ENCODE measurements around the gene GAS7. TPM values are rescaled to one million over a fixed set of nuclear protein-coding genes. Genes with fewer than 3 reads are reported as not detected.

The GAS7 gene
- total RNA-seq, 5 donors from 2014 or later (not counting 1 experiment from before 2014, with no cell fraction given) = 0.93 to 10.5 (median 3.8) TPM

- H3K4me3 Mint-ChIP-seq = no peak overlapping the region
- Histone ChIP-seq H3K9me3 (no peaks in the 10 kb centered on the region), H3K36me3 (ENCODE audit: control insufficient read depth in 2 of 2, extremely low read depth in 1 of 2, insufficient read depth in 1 of 2, low read length in 1 of 2) (no peaks in the 10 kb centered on the region), H3K4me3 (ENCODE audit: control insufficient read depth in 1 of 2, extremely low read depth in 1 of 2, low read length in 1 of 2) (no peak overlapping the region), H3K27me3 (replicated peaks in 1 of 2; ENCODE audit: control insufficient read depth in 2 of 2, extremely low read depth in 1 of 2, insufficient read depth in 2 of 2, low read length in 1 of 2) (peaks cover 0 to 11% of the 10 kb centered on the region in 2 experiments), H3K4me1 (ENCODE audit: control insufficient read depth in 1 of 2, extremely low read depth in 1 of 2, insufficient read depth in 2 of 2, low read length in 2 of 2) (no peaks in the 10 kb centered on the region), H3K27ac (ENCODE audit: low read length) (no peak overlapping the region)
- no peaks in the 10 kb centered on the region for H3K4me1 Mint-ChIP-seq
- ATAC-seq (replicated peaks in 1 of 4) = no peak
- H3K27me3 Mint-ChIP-seq = peaks cover 0 to 5% of the 10 kb centered on the region in 2 donors
- DNase-seq = no peak
- POLR2A ChIA-PET = no interaction called here
- H3K36me3 Mint-ChIP-seq = no peaks in the 10 kb centered on the region
- peaks cover 13 to 27% (median 22%) of the 10 kb centered on the region in 3 donors for H3K9me3 Mint-ChIP-seq
- CTCF ChIA-PET = no interaction called here
- no peak overlapping the region for H3K27ac Mint-ChIP-seq
These were observed 315.0 kb downstream of the GAS7 start for GRCh38 chr17:9883451-9883850.

DNA sequence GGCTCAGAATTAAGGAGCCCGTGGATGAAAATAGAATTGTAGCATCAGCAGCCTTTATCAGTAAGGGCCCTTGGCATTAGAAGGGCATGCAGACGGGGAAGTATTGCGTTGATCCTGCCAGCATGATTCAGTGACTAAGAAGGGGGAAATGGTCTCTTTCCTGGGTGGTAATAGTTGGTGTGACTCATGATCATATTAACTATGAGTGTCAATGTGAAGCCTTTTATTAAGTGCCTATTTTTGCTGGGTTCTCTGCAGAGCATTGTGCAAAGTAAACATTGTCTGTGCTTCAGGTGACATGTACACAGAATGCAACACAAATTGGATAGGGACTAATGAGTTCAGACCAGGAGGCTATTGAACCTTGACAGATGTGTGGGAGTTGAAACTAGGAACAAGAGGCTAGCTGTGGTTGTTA lies 317.8 kb downstream of the GAS7 start:
- no peak overlapping the region for H3K27ac Mint-ChIP-seq
- WGBS (ENCODE audit: insufficient coverage) = 67% methylated on average over 2 of the region's 3 CpGs
- H3K4me1 Mint-ChIP-seq = no peaks in the 10 kb centered on the region
- ChIA-PET POLR2A (no interaction called here), CTCF (no interaction called here)
- DNase-seq (no peak), ATAC-seq (replicated peaks in 1 of 4) (no peak)
- Histone ChIP-seq H3K9me3 (no peaks in the 10 kb centered on the region), H3K36me3 (ENCODE audit: control insufficient read depth in 2 of 2, extremely low read depth in 1 of 2, insufficient read depth in 1 of 2, low read length in 1 of 2) (no peaks in the 10 kb centered on the region), H3K4me3 (ENCODE audit: control insufficient read depth in 1 of 2, extremely low read depth in 1 of 2, low read length in 1 of 2) (no peak overlapping the region), H3K4me1 (ENCODE audit: control insufficient read depth in 1 of 2, extremely low read depth in 1 of 2, insufficient read depth in 2 of 2, low read length in 2 of 2) (no peaks in the 10 kb centered on the region), H3K27me3 (replicated peaks in 1 of 2; ENCODE audit: control insufficient read depth in 2 of 2, extremely low read depth in 1 of 2, insufficient read depth in 2 of 2, low read length in 1 of 2) (peaks cover 0 to 2% of the 10 kb centered on the region in 2 experiments), H3K27ac (ENCODE audit: low read length) (no peak overlapping the region)
- H3K27me3 Mint-ChIP-seq = peaks cover 9 to 10% of the 10 kb centered on the region in 2 donors
- H3K4me3 Mint-ChIP-seq = no peak overlapping the region
- peaks cover 13 to 27% (median 22%) of the 10 kb centered on the region in 3 donors for H3K9me3 Mint-ChIP-seq
- H3K36me3 Mint-ChIP-seq = no peaks in the 10 kb centered on the region

GRCh38 chr17:9878786-9879525 lies 319.4 kb downstream of the GAS7 start:
- no peaks in the 10 kb centered on the region for H3K36me3 Mint-ChIP-seq
- no peak overlapping the region for H3K27ac Mint-ChIP-seq
- H3K4me3 ChIP-seq (ENCODE audit: control insufficient read depth in 1 of 2, extremely low read depth in 1 of 2, low read length in 1 of 2) = no peak overlapping the region
- no peaks in the 10 kb centered on the region for H3K4me1 Mint-ChIP-seq
- no peaks in the 10 kb centered on the region for H3K4me1 ChIP-seq (ENCODE audit: control insufficient read depth in 1 of 2, extremely low read depth in 1 of 2, insufficient read depth in 2 of 2, low read length in 2 of 2)
- H3K27ac ChIP-seq (ENCODE audit: low read length) = no peak overlapping the region
- H3K27me3 ChIP-seq (replicated peaks in 1 of 2; ENCODE audit: control insufficient read depth in 2 of 2, extremely low read depth in 1 of 2, insufficient read depth in 2 of 2, low read length in 1 of 2) = peaks cover 0 to 6% of the 10 kb centered on the region in 2 experiments
- H3K36me3 ChIP-seq (ENCODE audit: control insufficient read depth in 2 of 2, extremely low read depth in 1 of 2, insufficient read depth in 1 of 2, low read length in 1 of 2) = no peaks in the 10 kb centered on the region
- H3K9me3 Mint-ChIP-seq = peaks cover 13 to 22% (median 21%) of the 10 kb centered on the region in 3 donors
- ATAC-seq (replicated peaks in 1 of 4) (no peak), DNase-seq (no peak)
- POLR2A ChIA-PET = no interaction called here
- H3K4me3 Mint-ChIP-seq = no peak overlapping the region
- H3K9me3 ChIP-seq = no peaks in the 10 kb centered on the region
- CTCF ChIA-PET = interaction anchor here in 1 of 2 donors (0.5 kb wide), 2 partner anchors 460 to 739 kb away, joined by 3 to 7 read pairs; no protein-coding TSS in a partner anchor
- peaks cover 16% of the 10 kb centered on the region in 2 donors for H3K27me3 Mint-ChIP-seq
- no CpG with 5 or more reads among the region's 8 CpGs for WGBS (ENCODE audit: insufficient coverage)

GRCh38 chr17:9878356-9878755 lies 320.1 kb downstream of the GAS7 start:
- ATAC-seq (replicated peaks in 1 of 4) = no peak
- Histone ChIP-seq H3K27me3 (replicated peaks in 1 of 2; ENCODE audit: control insufficient read depth in 2 of 2, extremely low read depth in 1 of 2, insufficient read depth in 2 of 2, low read length in 1 of 2) (peaks cover 0 to 7% of the 10 kb centered on the region in 2 experiments), H3K4me1 (ENCODE audit: control insufficient read depth in 1 of 2, extremely low read depth in 1 of 2, insufficient read depth in 2 of 2, low read length in 2 of 2) (no peaks in the 10 kb centered on the region), H3K27ac (ENCODE audit: low read length) (no peak overlapping the region), H3K9me3 (no peaks in the 10 kb centered on the region), H3K36me3 (ENCODE audit: control insufficient read depth in 2 of 2, extremely low read depth in 1 of 2, insufficient read depth in 1 of 2, low read length in 1 of 2) (no peaks in the 10 kb centered on the region), H3K4me3 (ENCODE audit: control insufficient read depth in 1 of 2, extremely low read depth in 1 of 2, low read length in 1 of 2) (no peak overlapping the region)
- Mint-ChIP-seq H3K9me3 (peaks cover 13 to 18% (median 17%) of the 10 kb centered on the region in 3 donors), H3K27me3 (peaks cover 16% of the 10 kb centered on the region in 2 donors), H3K4me3 (no peak overlapping the region), H3K27ac (no peak overlapping the region), H3K36me3 (no peaks in the 10 kb centered on the region), H3K4me1 (no peaks in the 10 kb centered on the region)
- DNase-seq = no peak
- POLR2A ChIA-PET = no interaction called here
- CTCF ChIA-PET = interaction anchor here in 1 of 2 donors (0.5 kb wide), 1 partner anchor 460 kb away, joined by 7 read pairs; no protein-coding TSS in a partner anchor
- WGBS (ENCODE audit: insufficient coverage) = 33% methylated on average over 1 of the region's 3 CpGs

GRCh38 chr17:9875441-9875840 lies 323.0 kb downstream of the GAS7 start:
- POLR2A ChIA-PET = no interaction called here
- Mint-ChIP-seq H3K9me3 (no peaks in the 10 kb centered on the region), H3K4me1 (no peaks in the 10 kb centered on the region), H3K27me3 (peaks cover 16 to 23% of the 10 kb centered on the region in 2 donors), H3K36me3 (no peaks in the 10 kb centered on the region), H3K27ac (no peak overlapping the region), H3K4me3 (no peak overlapping the region)
- no peaks in the 10 kb centered on the region for H3K9me3 ChIP-seq
- H3K27ac ChIP-seq (ENCODE audit: low read length) = no peak overlapping the region
- DNase-seq (no peak), ATAC-seq (replicated peaks in 1 of 4) (no peak)
- peaks cover 0 to 11% of the 10 kb centered on the region in 2 experiments for H3K27me3 ChIP-seq (replicated peaks in 1 of 2; ENCODE audit: control insufficient read depth in 2 of 2, extremely low read depth in 1 of 2, insufficient read depth in 2 of 2, low read length in 1 of 2)
- H3K4me1 ChIP-seq (ENCODE audit: control insufficient read depth in 1 of 2, extremely low read depth in 1 of 2, insufficient read depth in 2 of 2, low read length in 2 of 2) = no peaks in the 10 kb centered on the region
- no CpG with 5 or more reads among the region's 3 CpGs for WGBS (ENCODE audit: insufficient coverage)
- H3K36me3 ChIP-seq (ENCODE audit: control insufficient read depth in 2 of 2, extremely low read depth in 1 of 2, insufficient read depth in 1 of 2, low read length in 1 of 2) = no peaks in the 10 kb centered on the region
- no peak overlapping the region for H3K4me3 ChIP-seq (ENCODE audit: control insufficient read depth in 1 of 2, extremely low read depth in 1 of 2, low read length in 1 of 2)
- CTCF ChIA-PET = no interaction called here

DNA sequence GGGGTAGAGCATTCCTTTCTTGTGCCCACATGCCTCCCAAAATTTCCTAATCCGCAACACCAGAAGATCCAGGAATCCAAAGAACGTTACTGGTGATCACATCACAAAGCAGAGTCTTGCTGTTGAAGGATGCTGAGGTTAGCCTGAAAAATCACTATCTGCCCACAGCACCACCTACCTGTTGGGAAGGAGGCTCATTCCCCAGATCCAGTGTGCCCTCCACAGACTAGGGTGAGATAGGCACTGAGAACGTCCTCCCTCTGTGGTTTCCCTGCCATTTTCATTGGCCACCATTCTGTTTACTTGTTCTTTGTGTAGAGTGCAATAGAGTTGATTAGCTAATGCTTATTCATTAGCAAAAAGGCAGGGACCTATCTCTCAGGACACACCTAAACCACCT lies 323.7 kb downstream of the GAS7 start:
- H3K36me3 Mint-ChIP-seq = no peaks in the 10 kb centered on the region
- Histone ChIP-seq H3K27me3 (replicated peaks in 1 of 2; ENCODE audit: control insufficient read depth in 2 of 2, extremely low read depth in 1 of 2, insufficient read depth in 2 of 2, low read length in 1 of 2) (peaks cover 0 to 11% of the 10 kb centered on the region in 2 experiments), H3K9me3 (no peaks in the 10 kb centered on the region), H3K4me1 (ENCODE audit: control insufficient read depth in 1 of 2, extremely low read depth in 1 of 2, insufficient read depth in 2 of 2, low read length in 2 of 2) (no peaks in the 10 kb centered on the region), H3K27ac (ENCODE audit: low read length) (no peak overlapping the region), H3K36me3 (ENCODE audit: control insufficient read depth in 2 of 2, extremely low read depth in 1 of 2, insufficient read depth in 1 of 2, low read length in 1 of 2) (no peaks in the 10 kb centered on the region), H3K4me3 (ENCODE audit: control insufficient read depth in 1 of 2, extremely low read depth in 1 of 2, low read length in 1 of 2) (no peak overlapping the region)
- ChIA-PET POLR2A (no interaction called here), CTCF (no interaction called here)
- no peaks in the 10 kb centered on the region for H3K4me1 Mint-ChIP-seq
- WGBS (ENCODE audit: insufficient coverage) = no CpG with 5 or more reads among the region's 3 CpGs
- H3K4me3 Mint-ChIP-seq = no peak overlapping the region
- no peaks in the 10 kb centered on the region for H3K9me3 Mint-ChIP-seq
- H3K27ac Mint-ChIP-seq = no peak overlapping the region
- peaks cover 14 to 23% of the 10 kb centered on the region in 2 donors for H3K27me3 Mint-ChIP-seq
- DNase-seq = no peak
- no peak for ATAC-seq (replicated peaks in 1 of 4)
